Ovary (tissue), 9 donors: ENCODE data around the gene KLK7. TPM values are rescaled to one million over a fixed set of nuclear protein-coding genes. Genes with fewer than 3 reads are reported as not detected.

Source experiments
- DNase-seq, 5 donors: peaks; one replicate each; pipeline ENCODE4 v3.0.0-alpha.2; 2019 to 2020
- H3K27ac ChIP-seq, 2 donors: fragments of 200-600 bp; one replicate each; pipeline versions ENCODE4 v1.5.1 to v1.8.0; 2019 to 2022
- H3K27me3 ChIP-seq: fragments of 200-600 bp; one replicate; pipeline ENCODE4 v1.8.0; 2022
- H3K36me3 ChIP-seq: fragments of 200-600 bp; sonication (generic); one replicate; pipeline ENCODE4 v1.5.1; 2019
- H3K4me1 ChIP-seq: one replicate; pipeline ENCODE4 v1.8.1; 2013; ENCODE audit warnings: mild to moderate bottlenecking, moderate library complexity; ENCODE audit not compliant: insufficient read depth
- H3K4me3 ChIP-seq: fragments of 200-600 bp; sonication (generic); one replicate; pipeline ENCODE4 v1.5.1; 2017
- H3K9me3 ChIP-seq, 2 donors: fragments of 200-600 bp in 1 of 2; sonication (generic) in 1 of 2; one replicate each; pipeline versions ENCODE4 v1.5.1 to v1.8.1; 2013 to 2019; ENCODE audit warnings: mild to moderate bottlenecking in 1 of 2, moderate library complexity in 1 of 2
- CTCF ChIP-seq, 3 donors: fragments of 450-650 bp in 2 of 3; fragments of 200-600 bp in 1 of 3; IDR thresholded peaks; one replicate each; pipeline versions ENCODE4 v1.5.1 to v1.8.0; 2016 to 2022; ENCODE audit warnings: antibody characterized with exemption in 3 of 3, mild to moderate bottlenecking in 1 of 3
- EP300 ChIP-seq: sonication (generic); formaldehyde crosslinking; IDR thresholded peaks from one replicate; pipeline ENCODE4 v1.6.1; 2017; ENCODE audit warnings: antibody characterized with exemption
- POLR2A ChIP-seq: fragments of 450-650 bp; IDR thresholded peaks from one replicate; pipeline ENCODE4 v1.6.1; 2017; ENCODE audit warnings: antibody characterized with exemption, mild to moderate bottlenecking, moderate library complexity
- WGBS, 3 donors: extraction: QIAGEN DNeasy Blood & Tissue Kit in 1 of 3; methylation state at CpG; one replicate each; pipeline versions ENCODE4 v1.1.5 to v1.1.7; 2013 to 2017; 5-methylcytosine and 5-hydroxymethylcytosine counted together
- intact Hi-C, 4 donors: fragments of 100-400 bp; cut with DNase I; formaldehyde crosslinking; loops; one replicate each; pipeline versions ENCODE4 v1.11.0 to v1.15.1; 2022 to 2023
- polyA plus RNA-seq, 2 donors: library from polyadenylated mRNA; stranded (reverse); fragments of 200-250 nt in 1 of 2; fragments of 350-450 nt in 1 of 2; fragmentation: Illumina TruSeq in 1 of 2; extraction: RNeasy Lipid Tissue Mini Kit (QIAGEN cat#74804) in 1 of 2; gene quantifications; one replicate each; pipeline ENCODE4 v1.2.3, GENCODE V29; 2013 to 2014
- total RNA-seq, 7 donors: library from RNA; depleted of rRNA in 2 of 7; stranded (reverse); fragments of >200 nt in 2 of 7; fragmentation: NEBNext Ultra II Directional in 3 of 7; extraction: Animal tissue kit (Norgen Biotek cat#: 25700) in 3 of 7; gene quantifications; one replicate each; pipeline versions ENCODE4 v1.1.0 to v1.2.4, GENCODE V29; 2016 to 2023
- donor health status: DM: no; HTN: no; CAD: no; lungs with moderate emphysema.
- donor health status: DM: no; HTN: no; CAD: no.
- donor health status: Bipolar disorder and iron deficiency.
- donor health status: DM: yes; HTN: yes; CAD: no.
- donor health status: DM: no; HTN: no; CAD: no.
- donor health status: DM: yes; HTN: yes; CAD: no.

The KLK7 gene
- total and polyA plus RNA-seq, 9 donors, result 0.05 to 59.6 (median 0.97) TPM; not detected in 4

- H3K27me3 ChIP-seq, result no peaks in the 10 kb centered on the region
- no peaks in the 10 kb centered on the region for H3K9me3 ChIP-seq
- H3K36me3 ChIP-seq, result no peaks in the 10 kb centered on the region
- TF ChIP-seq CTCF (IDR thresholded peaks at IDR 0.05) (no peak), POLR2A (no peak), EP300 (no peak)
- no peak overlapping the region for H3K27ac ChIP-seq
- intact Hi-C loops, result loop anchor here in 2 of 4 donors (5.0 to 10.0 kb wide), 3 partner anchors 84 to 241 kb away; partner anchors contain the start of gene KLK10 (in 1 of the 2)
- WGBS, 3 donors, result 67 to 70% (median 70%) methylated on average over 8 of the region's 8 CpGs
- H3K4me1 ChIP-seq, result no peaks in the 10 kb centered on the region
- H3K4me3 ChIP-seq, result no peak overlapping the region
- DNase-seq, result no peak
These were observed 50.1 kb downstream of the KLK7 start for GRCh38 chr19:50933640-50934039.

GRCh38 chr19:50932690-50933083, 51.0 kb downstream of the KLK7 start:
- Histone ChIP-seq H3K36me3 (no peaks in the 10 kb centered on the region), H3K4me3 (no peak overlapping the region), H3K9me3 (no peaks in the 10 kb centered on the region), H3K4me1 (no peaks in the 10 kb centered on the region), H3K27me3 (no peaks in the 10 kb centered on the region), H3K27ac (no peak overlapping the region)
- 58 to 62% (median 59%) methylated on average over 4 of the region's 4 CpGs for WGBS, 3 donors
- no peak for DNase-seq
- TF ChIP-seq POLR2A, result no peak
- TF ChIP-seq EP300, result no peak
- no peak for TF ChIP-seq CTCF (IDR thresholded peaks at IDR 0.05)
- intact Hi-C loops, result loop anchor here in 2 of 4 donors (5.0 to 10.0 kb wide), 3 partner anchors 85 to 242 kb away; partner anchors contain the start of gene KLK10 (in 1 of the 2)

DNA sequence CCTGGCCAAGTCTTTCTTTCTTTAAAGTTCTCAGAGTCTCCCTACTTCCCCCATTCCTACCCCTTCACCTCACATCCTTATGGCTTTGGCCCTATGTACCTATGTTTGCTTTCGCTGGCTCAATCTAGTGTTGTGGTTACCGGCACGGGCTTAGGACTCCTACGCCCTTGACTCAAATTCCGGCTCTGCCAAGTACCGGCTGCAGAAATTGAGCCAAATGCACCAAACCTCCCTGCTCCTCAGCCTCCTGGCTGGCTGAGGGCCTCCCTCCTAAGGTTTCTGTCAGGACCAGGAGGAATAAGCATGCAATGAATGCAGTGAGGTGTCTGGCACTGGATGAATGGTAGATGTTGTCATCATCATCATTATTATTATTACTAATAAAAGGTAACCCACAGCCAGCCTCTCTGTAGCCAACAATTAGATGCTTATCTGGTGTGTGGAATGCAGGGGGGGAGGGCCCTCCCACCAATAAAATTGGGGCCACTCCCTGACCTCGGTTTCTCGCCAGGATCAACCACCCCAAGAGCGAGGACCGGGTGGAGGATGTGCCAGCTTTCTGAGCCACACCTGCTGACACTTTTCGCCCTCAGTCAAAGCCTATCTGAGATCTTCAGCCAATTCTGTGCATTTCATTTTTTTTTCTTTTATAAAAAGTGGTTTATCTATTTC, 51.6 kb downstream of the KLK7 start:
- Histone ChIP-seq H3K27me3 (no peaks in the 10 kb centered on the region), H3K36me3 (no peaks in the 10 kb centered on the region), H3K27ac (no peak overlapping the region), H3K9me3 (no peaks in the 10 kb centered on the region), H3K4me1 (no peaks in the 10 kb centered on the region), H3K4me3 (no peak overlapping the region)
- 58 to 62% (median 60%) methylated on average over 11 of the region's 11 CpGs for WGBS, 3 donors
- no peak for TF ChIP-seq POLR2A
- TF ChIP-seq EP300, result no peak
- TF ChIP-seq CTCF (IDR thresholded peaks at IDR 0.05), result no peak
- DNase-seq, result no peak
- intact Hi-C loops, result loop anchor here in 2 of 4 donors (5.0 to 10.0 kb wide), 3 partner anchors 85 to 243 kb away; partner anchors contain the start of gene KLK10 (in 1 of the 2)

GRCh38 chr19:50931023-50931422, 52.7 kb downstream of the KLK7 start:
- H3K36me3 ChIP-seq, result no peaks in the 10 kb centered on the region
- H3K27ac ChIP-seq, result no peak overlapping the region
- no peaks in the 10 kb centered on the region for H3K4me1 ChIP-seq
- no peaks in the 10 kb centered on the region for H3K9me3 ChIP-seq
- DNase-seq, result no peak
- H3K4me3 ChIP-seq, result no peak overlapping the region
- TF ChIP-seq POLR2A (no peak), EP300 (no peak), CTCF (IDR thresholded peaks at IDR 0.05) (no peak)
- no peaks in the 10 kb centered on the region for H3K27me3 ChIP-seq
- intact Hi-C loops, result loop anchor here in 2 of 4 donors (5.0 to 10.0 kb wide), 3 partner anchors 86 to 244 kb away; partner anchors contain the start of gene KLK10 (in 1 of the 2)
